Left lobe of liver (tissue), 2 donors: Measurements from ENCODE around the gene MRPS18A. TPM values are rescaled to one million over a fixed set of nuclear protein-coding genes. Genes with fewer than 3 reads are reported as not detected.

Experiments used
- ATAC-seq: fragments of 200-7000 bp; cut with Tn5 transposase; one replicate; pipeline ENCODE4 v1.9.1; 2020; ENCODE audit warnings: mild to moderate bottlenecking, moderate library complexity
- DNase-seq: peaks from one replicate; pipeline ENCODE4 v3.0.0-alpha.2; 2020; ENCODE audit warnings: low spot score
- total RNA-seq: library from RNA; stranded (reverse); gene quantifications from one replicate; pipeline ENCODE4 v1.2.1, GENCODE V29; 2021
- donor health status: DM: no; HTN: no; CAD: no; lungs with moderate emphysema.
- donor health status: DM: no; HTN: yes; CAD: no.

Gene MRPS18A
- total RNA-seq, 1 donor from 2014 or later: 26.6 TPM

DNA sequence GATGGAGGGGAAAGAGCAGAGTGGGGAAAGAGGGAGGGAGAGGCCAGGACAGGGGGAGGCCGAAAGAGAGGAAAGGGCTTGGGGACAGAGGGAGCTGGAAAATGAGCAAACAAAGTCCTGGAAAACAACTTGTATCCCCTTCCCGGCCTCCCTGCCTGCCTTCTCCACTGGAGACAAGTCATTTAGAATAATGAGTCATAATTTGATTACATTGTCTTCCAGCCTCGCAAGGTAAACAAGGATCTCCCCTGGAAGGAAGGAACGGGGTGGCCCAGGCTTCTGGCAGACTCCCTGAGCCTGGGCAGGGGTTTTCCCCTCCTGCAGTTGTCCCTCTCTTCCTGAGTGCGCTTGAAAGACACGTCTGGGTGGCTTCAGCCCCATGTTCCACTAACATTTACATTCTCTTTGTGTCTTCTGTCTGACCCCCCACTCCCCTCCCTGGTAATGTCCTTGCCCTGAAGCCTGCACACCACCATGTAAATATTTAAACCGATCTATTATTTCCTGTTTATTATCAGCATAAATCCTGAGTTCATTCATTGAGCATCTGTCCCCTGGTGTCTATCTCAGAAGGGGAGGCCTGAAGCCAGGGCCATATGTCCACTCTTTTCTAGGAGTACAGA, 12.1 kb upstream of the MRPS18A start:
- ATAC-seq (peak; percentile 16), DNase-seq (no peak)

DNA sequence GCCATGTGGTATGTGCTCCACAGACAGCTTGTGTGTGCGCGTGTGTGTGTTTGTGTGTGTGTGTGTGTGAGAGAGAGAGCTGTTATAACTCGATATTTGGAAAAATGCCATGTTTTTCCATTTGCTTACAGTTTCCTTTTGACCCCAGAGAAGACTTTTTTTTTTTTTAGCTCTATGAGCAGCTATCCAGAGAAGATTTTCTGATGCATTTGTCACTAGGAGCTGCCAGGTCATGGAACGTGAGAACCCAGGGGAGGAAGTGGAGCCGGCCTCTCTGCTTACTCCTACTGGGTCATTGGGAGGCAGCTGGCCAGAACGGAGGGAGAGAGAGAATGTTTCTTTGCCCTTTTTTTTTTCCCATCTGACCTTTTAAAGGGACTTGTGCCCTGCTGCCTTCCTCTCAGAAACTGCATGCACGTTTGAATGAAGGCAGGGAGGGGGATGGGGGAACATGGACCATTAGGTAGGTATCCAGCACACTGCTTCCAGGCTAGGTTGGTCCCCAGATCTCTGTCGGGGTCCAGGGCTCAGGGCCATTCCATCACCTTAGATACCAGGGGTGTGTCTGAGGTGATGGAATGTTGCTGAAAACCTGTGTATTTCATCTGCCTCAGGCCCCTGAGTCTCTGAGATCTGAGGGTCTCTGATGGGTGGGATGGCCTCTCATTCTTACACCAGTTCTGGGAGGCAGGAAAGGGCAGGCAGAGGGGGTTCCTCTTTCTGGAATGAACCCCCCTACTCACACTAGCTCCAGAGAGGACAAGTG, 11.2 kb upstream of the MRPS18A start:
- ATAC-seq (peak; percentile 55), DNase-seq (no peak)

DNA sequence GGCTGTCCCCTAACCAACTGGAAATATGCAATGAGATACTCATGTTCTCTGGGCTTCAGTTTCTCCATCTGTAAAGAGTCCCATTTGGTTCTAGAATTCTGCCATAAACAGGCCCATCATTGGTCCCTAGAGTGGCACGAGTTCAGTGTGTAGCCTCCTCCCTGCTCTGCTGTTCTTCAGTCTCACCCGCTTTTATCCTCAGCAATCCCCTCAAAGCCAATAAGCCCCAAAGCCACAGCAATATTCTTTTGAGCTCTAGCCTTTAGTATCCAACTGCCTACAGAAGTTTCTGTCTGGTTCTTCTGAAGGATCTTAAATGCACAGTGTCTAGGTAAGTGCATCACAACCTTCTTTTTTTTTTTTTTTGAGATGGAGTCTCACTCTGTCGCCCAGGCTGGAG, 9.8 kb upstream of the MRPS18A start:
- ATAC-seq: no peak
- no peak for DNase-seq

DNA sequence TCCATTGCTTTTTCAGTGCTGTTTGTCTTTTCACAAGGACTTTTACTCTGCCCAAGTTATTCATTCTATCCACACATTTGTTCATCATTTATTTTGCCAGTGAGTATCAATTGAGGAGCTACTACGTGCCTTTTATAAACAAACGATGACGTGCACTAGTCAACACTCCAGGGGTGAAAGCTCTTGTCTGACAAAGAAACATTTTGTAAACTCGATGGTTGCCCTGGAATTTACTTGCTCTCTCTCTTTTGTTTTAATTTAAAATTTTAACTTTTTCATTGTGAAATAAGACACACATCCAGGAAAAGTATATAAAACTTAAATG, 8.3 kb upstream of the MRPS18A start:
- ATAC-seq (no peak), DNase-seq (no peak)

DNA sequence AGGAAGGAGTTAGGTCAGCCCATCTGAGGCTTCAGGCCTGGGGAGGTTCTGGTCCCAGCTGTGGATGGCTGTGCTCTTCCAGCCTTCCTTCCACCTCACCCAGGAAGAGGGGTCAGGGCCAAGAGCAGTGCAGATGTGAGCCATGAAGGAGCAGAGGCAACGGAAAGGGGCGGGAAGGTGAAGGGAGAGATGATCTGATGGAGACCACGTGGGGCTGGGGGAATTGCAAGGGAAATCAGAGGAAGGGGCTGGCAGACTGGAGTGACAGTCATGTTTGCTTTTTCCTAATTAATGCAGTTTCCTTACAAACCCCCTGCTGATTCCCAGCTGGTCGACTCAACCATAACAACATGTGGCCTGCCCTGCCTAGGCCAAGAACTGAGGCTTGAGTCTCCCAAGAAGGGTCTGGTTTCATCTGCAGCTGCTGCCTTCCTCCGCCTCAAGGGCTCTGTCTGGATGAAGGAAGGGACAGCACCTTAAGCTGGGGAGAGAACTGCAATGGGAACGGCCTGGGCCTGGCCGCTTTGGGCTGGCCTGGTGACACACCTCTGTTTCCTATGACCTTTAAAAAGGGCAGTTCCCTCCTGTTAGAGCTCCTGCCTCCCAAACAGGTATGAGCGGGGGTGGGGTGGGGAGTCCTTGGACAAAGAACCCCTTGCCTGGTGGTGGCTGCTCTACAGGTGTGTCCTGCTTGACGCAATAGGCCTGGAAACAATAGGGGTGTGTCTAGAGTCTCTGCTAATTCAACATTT, 7.8 kb upstream of the MRPS18A start:
- ATAC-seq: no peak

DNA sequence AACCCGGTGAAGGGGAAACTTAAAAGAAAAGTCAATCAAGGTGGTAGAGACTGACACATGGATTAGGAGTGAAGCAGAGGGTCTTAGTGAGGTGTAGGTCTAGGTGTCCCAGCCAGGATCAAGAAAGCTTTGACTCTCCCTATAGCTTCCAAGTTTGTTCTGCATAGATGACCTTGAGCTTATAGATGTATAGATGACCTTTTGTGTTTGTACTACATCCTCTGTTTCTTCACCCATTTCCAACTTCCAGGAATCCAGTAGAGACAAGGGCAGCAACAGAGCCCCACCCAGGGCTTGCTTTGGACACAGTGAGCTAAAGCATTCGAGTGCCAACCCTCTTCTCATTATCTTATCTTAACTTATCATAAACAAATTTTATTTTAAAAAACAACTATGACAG, 1.8 kb upstream of the MRPS18A start:
- ATAC-seq (no peak), DNase-seq (no peak)

More for the DNA sequence above, 7.8 kb upstream of the MRPS18A start:
- no peak for DNase-seq

DNA sequence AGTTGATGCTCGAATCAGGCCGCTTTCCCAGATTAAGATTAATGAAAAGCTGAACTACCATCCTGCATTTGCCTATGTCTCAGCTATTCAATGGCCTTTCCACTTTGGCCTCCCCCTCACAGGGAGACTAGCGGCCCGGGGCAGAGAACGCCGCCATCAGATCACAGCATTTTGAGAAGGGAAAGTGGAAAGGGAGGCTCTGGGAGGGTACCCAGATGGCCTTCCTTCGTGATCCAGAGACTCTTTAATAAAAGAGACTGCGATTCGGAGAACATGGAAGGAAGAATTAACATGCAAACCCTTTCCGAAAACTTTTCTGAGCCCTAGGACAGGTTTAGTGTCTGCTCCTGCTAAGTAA, 533 bp downstream of the MRPS18A start:
- peak; percentile 18 for ATAC-seq
- DNase-seq: no peak

DNA sequence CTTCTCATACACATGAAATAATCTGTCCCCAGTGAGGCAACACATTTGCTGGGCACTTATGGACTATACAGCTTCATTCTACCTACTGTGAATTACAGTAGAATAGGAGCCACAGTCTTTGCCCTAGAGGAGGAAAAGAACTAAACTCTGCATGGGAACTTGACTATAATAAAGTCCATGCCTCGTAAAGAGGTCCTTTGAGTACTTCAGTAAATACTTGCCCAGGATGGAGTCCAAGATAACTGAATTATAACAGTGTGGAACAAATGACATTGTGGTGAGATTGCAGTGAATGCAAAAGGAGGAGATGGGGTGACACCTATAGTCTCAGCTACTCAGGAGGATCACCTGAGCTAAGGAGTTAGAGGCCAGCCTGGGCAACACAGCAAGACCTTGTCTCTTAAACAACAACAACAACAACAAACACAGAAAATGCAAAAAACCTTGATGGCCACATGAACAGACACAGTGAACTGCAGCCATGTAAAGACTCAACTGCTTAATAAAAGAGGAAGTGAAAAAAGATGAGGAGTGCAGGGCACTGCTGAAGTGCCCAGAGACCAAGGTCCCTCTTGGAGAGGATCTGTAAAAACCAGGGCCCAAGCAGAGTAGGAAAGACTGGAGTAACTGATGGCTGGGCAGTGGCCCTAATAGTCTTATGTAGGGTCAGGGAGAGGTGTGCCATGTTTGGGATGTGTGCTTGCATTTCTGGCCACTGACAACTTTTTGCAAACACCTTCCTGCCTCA, 3.7 kb downstream of the MRPS18A start:
- DNase-seq: no peak
- ATAC-seq: no peak

DNA sequence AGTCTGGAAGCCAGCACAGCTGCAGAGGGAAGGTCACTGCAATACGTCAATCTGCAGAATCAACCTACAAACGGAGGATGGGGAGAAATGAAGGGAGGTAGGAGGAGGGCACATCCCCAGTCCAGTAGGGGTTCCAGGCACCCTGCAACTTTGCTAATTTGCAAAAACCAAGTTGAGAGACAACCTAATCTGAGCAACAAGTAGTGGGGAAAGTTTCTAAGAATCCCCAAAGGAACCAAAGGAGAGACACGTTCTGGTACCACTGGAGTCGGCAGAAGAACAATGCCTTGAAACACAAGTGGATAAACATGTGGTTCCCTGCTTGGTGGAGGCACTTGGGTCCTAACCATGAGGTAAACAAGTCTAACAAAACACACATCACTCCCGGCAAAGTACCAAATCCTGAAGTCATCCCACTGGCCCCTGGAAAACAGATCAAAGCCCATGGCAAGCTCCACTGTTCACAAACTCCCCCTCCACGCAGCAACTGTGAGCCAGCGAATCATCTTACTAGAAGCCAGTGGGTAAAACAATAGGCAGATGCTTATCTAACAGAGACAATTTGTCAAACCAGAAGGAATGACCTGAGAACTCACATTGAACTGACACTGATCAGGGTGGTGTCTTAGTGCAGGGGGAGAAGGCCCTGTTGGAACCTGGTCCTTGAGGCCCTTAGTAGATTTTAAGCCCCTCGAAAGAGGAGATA, 4.7 kb downstream of the MRPS18A start:
- ATAC-seq (no peak), DNase-seq (no peak)

DNA sequence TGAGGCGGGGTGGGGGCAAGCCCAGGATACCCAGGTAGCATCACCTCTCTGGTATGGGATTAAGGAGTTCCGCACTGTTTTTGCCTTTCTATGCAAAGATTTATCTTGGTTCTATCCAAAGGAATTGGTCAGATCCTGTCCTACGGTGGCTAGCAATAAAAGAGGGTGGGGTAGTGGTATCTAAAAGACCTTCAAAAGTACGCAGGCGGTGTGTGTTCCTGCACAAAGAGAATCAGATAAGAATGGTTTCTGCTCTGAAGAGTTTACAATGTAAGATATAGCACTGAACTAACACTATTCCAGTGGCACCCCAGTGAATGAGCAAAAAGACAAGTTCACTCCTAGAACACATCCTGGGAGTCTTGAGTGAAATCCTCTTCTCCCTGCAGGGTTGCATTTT, 6.3 kb downstream of the MRPS18A start:
- no peak for DNase-seq
- no peak for ATAC-seq

DNA sequence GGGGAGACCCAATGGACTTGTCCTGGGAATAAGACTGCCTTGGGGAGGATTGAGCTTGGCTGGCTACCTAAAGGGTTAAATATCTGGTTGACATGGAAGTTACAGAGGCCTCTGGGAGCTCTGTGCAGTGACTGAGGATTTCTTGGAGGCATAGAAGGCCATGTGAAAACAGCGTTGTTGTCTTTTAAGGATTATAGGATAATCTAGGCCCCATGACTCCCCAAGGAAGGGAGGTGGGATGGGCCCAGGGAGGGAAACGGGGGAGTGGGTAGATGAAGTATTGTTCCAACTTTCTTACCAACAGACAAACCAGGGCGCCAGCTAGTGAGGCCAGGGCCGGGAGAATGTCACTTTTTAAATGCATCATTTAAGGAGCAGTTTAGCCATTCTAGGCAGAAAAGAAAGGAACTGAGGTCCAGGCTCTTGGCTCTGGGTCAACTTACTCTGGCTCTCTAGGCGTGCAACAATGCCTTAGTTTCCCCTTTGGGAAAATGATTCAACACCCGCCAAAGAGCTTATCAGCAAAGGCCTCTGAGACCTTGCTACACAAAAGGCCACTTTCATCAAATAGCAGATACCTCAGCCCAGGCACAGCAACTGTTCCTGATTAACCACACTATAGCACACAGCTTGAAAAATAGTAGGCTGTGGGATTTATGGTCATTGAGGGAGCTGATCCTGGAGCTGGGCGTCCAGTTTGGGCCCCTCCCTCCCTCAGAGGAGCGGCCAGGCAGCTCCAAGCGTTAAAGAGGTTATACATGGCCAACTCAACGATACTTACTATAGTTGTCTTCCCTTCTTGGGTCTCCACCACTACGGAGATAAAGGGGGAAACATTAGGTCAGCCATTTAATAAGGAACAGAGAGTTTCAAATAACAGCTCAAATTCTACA, 7.0 kb downstream of the MRPS18A start:
- ATAC-seq (no peak), DNase-seq (no peak)

DNA sequence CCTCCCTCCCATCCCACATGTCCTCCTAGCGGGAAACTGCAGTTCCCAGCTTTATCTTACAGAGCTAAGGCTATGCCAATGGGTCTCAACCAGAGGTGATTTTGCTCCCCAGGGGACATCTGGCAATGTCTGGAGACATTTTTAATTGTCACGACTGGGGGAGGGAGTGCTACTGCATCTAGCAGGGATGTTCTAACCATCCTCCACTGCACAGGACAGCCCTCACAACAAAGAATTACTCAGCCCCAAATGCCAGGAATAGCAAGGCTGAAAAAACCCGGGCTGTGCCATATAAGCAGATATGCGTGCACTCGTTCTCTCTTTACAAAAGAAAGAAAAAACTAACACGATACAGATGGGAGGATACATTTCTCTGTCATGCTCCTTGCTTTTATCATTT, 8.5 kb downstream of the MRPS18A start:
- DNase-seq: no peak
- no peak for ATAC-seq

DNA sequence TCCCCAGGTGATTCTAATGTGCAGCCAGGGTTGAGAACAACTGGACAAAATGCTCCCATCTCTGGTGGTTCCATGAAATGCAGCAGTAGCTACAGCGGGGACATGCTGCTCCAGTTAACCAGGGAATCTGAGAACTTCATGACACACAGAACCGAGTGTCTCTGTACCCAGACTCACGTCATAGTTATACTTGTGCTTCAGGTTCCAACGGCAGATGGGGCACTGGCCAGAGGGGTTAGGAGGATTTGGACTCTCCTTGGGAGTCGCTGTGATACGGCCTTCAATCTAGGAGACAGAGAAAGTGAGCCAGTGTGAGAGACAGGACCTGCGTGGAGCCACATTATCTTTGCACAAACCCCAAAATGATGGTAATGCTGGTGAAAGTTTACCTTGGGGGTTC, 9.2 kb downstream of the MRPS18A start:
- ATAC-seq (no peak), DNase-seq (no peak)

DNA sequence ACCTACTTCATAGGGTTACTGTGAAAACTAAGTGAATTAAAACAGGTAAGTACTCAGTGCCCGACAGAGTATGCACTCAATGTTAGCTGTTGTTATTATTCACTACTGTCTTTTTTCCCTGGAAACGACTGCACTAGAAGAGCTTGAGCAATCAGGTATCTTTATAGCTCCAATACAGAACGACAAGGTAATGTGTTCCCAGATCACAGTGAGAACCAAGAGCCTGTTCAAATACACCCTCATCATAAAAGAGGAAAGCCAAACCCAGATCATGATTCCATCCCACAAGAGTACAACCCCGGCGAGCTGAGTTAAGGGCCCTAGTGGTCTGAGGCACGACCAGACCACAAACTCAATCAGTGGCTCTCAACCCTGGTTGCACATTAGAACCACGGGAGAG, 9.8 kb downstream of the MRPS18A start:
- ATAC-seq (no peak), DNase-seq (no peak)

DNA sequence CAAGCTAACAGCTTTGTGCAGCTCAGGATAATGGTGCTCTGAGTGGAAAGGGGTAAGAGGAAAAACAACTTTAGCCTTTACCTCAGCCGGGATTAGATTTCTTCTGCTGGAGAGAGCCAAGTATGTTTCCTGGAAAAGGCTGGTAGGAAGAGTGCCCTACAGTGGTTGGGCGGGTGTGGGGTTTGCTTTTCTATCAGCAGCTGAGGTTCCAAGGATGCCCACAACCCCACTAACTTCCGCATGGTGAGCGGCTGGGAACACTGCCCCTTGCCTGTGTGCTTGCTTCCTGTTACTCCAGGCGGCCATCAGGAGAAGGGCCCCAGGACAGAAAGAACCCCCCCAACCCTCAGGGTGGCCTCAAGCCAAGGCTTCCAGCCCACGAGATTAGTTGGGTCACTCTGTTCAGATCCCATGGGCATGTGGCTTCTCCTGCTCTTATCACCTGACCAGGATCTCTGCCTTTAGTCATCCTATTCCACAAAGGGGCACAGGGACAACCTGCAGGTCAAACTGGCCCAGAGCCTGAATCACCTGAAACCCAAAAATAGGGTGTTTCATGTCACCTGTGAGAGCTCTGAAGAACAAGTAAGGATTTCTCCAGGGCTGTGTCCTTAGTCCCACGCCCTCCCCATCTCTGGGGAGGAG, 10.5 kb downstream of the MRPS18A start:
- DNase-seq (no peak), ATAC-seq (no peak)

DNA sequence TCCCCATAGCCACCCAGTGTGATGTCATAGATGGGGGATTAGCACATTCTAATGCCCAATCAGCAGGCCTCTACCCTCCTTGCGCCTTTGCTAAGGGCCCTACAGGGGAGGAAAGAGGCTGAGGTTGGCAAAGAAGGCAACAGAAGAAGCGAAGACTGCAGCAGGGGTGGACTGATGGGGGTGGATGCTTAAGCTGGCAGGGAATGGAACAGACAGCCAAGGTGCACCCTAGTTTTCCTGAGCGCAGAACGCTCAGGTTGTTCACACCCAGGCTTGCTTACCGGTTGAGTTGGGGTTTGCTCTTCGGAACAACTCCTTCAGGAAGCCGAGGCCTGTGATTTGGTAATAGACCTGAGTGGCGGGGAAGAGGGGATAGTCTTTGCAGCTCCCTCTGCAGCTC, 12.7 kb downstream of the MRPS18A start:
- DNase-seq (no peak), ATAC-seq (no peak)

DNA sequence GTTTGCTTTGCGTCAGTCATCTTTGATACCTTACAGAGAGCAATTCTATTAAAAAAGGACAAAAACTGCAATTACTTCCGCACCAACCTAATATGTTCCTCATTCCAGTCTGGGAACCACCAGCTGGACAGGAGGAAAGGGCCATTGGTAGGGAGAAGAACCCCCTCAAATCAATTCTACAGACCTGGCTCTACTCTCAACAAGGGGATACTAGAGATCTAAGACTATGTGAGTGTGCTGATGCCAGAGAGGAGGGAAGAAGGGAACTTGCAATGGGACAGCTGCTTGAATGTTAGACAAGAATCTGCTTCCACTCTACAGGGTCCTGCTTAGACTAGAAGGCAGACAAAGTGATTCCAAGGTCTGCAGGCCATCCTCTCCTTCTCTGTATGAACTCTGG, 13.3 kb downstream of the MRPS18A start:
- ATAC-seq (no peak), DNase-seq (no peak)

DNA sequence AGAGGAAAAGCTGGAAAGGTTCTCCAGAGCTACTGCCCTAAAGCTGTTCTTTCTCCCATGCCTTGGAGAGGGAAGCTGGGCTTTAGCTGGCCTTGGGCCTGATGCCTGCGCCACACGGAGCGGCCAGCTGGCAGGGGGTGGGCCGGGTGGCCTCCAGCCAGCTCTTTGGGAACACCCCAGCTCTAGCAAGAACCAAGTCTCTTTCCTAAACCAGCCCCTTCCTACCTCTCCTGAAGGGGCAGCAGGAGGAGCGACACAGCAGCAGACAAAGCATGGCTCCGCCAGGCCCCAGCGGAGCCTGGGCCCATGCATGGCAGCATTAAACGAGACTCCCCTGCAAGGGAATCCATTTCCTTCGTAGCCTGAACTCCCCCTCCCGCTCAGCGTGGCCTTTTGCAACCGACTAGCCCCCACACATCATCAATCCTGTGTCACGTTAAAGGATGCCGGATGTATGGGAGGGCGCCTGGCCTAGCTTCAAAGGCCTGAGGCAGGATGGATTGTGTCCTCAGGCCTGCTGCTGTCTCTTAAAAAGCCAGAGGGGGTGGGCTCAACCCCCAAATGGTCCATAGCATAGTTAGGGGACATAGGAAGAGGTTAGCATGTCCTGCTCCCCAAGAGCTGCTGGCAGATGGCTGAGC, 14.0 kb downstream of the MRPS18A start:
- DNase-seq (no peak), ATAC-seq (no peak)
